ENCODE measurements around the gene SNX15.
"Not testable (repeated sequence)": the region's sequence is repeated elsewhere in the genome, so short reads cannot be mapped to it uniquely, and the experiment has no call there.

Gene SNX15, protein sequence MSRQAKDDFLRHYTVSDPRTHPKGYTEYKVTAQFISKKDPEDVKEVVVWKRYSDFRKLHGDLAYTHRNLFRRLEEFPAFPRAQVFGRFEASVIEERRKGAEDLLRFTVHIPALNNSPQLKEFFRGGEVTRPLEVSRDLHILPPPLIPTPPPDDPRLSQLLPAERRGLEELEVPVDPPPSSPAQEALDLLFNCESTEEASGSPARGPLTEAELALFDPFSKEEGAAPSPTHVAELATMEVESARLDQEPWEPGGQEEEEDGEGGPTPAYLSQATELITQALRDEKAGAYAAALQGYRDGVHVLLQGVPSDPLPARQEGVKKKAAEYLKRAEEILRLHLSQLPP

DNA sequence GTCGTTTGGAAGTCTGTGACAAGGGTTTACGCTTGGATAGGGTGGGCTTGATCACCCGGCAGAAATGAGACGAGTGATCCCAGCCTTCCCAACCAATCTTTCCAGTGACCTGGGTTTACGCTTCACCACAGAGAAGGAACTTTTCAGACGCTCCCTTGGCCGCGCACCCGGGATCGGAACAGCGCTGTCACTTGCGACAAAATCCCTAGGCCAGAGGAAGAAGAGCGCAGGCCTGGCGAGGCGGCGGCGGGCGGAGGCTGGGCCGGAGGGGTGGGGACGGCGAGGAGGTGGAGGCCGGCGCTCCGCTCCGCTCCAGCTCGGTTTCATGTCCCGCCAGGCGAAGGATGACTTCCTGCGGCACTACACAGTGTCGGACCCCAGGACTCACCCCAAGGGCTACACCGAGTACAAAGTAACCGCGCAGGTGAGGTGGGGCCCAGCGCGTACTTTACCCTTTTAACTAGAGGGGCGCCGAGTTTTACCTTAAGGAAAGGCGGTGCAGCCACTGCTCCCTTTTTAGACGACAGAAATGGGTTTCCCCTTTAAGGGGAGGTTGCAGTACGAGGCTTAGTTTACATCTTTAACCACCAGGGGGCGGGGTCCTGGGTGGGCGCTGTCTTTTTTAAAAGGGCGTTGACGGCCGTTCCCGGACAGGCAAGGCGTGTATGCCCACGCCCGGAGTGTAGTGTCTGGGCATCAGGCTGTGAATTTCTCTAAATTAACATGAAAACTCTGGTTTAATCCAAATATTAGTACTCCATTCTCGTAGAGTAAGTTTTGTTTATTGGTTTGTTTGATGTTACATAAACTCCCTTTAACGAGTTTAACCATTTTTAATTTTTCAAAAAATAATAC, at the start of gene SNX15:
SNX15 (plus strand) TSS at position 227 of the 855 bp plus-strand sequence; CDS start at position 326, 99 bp downstream.
- peak; percentile 96 for DNase-seq

DNA sequence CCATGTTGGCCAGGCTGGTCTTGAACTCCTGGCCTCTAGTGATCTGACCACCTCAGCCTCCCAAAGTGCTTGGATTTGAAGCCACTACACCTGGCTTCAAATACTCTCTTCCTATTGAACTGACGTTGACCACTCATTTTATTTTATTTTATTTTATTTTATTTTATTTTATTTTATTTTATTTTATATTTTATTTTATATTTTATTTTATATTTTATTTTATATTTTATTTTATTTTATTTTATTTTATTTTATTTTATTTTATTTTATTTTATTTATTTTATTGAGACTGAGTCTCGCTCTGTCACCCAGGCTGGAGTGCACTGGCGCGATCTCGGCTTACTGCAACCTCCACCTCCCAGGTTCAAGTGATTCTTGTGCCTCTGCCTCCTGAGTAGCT, 43.9 kb upstream of the SNX15 start:
- DNase-seq = not testable (repeated sequence)

DNA sequence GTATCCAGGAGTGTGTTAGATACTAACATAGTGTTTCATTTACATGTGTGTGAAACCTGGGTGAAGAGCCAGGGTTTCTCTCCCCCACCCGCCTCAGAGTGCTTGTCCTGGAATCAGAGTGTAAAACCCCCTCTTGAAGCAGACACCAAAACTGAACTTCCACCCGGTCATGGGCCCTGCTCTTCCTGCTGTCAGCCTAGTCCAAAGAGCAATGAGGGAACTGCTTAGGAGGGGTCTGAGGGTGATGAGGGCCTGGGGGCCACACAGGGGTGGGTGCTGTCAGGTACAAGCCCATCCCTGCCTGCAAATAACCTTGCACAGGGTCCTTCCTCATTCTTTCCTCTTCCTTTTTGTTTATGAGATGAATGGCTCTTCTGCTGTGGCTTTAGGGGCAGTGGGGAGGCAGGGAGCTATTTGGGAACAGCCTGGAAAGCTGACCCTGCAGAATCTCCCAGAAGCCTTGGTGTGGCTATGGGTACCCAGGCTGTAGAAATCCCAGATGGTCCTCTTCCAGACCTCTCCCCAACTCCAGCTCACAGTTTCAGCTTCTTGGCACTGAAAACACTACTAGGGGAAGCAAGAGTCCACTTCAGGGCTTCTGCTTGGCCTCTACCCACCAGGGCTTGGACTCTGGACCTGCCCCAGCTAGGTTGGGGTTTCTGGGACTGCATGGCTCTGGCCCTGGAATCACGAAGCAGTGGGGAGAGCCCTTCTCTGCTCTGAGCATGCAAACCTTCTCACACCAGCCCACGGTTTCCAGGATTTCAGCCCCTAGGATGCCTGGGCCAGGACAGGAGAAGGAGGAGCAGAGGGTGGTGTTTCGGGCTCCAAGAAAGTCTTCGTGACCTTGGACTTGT, 39.0 kb upstream of the SNX15 start:
- no peak for DNase-seq

DNA sequence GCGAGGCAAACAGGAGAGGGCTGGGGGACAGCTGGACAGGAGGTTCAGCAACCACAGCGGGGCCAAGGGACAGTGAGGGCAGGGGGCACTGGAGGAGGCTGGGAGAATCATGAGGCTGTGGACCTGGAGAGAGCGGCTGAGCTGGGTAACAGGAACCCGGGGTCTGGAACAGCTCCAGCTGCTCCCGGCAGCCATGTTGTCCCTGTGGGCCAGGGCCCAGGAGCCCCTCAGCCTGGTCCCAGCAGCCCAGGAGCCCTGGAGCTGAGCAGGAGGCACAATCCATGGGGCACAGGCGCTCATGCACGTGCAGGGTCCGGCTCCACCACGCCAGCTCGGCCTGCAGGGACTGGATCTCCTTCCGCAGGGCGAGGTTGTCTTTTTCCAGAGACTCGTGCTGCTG, 37.8 kb upstream of the SNX15 start:
- no peak for DNase-seq

DNA sequence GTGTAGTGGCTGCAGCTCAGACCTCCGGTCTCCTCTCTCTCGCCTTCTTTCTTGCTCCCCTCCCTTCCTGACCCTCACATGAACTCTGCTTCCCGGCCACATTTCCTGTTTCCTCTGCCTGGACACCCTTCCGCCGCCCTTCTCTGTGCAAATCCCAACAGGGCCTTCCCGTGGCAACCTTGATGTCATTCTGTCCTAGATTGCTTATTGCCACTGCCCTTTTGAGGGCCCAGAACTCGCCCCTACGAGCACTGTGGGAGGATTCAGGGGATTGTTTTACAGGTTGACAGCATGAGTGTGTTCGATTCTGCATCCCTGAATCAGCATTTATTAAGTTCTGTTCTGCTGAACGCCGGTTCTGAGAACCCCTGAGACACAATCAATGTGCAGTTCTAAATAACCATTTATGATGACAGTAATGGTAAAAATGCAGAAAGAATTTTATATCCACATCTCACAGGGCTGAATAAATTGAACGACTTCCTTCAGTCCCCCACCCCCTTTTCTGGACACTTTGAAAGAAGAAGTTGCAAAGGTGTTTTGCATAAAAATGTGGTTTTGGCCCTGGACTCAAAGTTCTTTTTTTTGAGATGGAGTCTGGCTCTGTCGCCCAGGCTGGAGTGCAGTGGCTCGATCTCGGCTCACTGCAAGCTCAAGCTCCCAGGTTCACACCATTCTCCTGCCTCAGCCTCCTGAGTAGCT, 36.9 kb upstream of the SNX15 start:
- DNase-seq = no peak

DNA sequence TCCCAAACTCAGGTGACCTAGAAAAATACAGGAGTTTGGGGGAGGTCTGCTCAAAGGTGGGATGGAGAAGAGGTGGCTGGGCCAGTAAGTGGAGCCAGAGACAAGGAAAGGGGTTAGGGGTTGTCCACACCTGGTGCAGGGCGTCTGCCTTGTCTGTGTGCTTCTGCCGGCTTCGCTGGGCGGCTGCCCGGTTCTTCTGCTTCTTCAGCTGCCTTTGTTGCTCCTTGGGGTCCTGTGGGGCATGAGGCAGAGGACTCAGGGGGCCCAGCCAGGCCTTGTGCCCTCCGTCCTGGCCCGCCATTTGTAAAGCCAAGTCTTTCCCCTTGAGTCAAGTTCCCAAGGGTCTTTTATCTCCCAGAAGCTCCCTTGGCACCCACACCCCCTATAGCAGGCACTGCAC, 32.9 kb upstream of the SNX15 start:
- no peak for DNase-seq

DNA sequence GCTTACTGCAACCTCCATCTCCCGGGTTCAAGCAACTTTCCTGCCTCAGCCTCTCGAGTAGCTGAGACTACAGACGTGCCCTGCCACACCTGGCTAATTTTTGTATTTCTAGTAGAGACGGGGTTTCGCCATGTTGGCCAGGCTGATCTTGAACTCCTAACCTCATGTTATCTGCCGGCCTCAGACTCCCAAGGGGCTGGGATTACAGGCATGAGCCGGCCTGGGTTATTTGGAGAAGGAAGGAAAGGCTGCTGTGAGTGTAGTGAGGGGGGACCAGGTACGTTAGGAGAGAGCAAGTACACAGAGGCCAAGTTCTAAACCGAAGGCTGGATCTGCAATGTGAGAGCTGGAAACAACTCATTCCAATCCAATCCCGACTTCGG, 30.9 kb upstream of the SNX15 start:
- no peak for DNase-seq

DNA sequence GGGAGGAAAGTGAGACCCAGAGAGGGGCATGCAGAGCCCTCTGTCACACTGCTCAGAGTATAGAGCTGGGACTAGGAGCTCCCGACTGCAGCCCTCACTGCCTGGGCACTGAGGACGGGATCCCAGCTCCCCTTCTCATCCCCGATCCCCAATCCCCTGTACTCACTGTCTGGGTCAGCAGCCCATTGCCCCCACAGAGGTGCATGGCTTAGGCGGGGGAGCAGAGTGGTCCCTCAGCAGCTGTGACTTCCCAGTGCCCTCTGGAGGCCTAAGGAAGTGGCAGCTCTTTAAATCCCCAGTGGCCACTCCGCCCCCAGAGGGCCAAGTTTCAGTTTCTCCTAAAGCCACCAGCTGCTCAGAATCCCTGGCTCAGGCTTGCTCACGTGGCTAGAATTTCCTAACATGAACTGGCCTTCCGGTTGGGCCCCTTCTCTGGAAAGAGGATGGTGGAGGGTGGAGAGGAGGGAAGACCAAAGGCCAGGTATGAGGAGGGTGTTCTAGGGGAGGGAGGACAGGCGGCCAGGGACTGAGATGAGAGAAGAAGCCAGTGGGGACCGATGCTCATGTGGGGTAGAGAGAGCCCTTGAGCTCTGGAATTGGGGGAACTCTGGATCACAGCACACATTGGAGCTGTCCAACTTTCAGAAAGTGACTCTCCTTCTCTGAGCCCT, 30.4 kb upstream of the SNX15 start, which contains the start of gene BATF2:
BATF2 (minus strand) TSS at position 262 of the 671 bp plus-strand sequence; CDS start at position 205, 57 bp downstream.
- DNase-seq = no peak

DNA sequence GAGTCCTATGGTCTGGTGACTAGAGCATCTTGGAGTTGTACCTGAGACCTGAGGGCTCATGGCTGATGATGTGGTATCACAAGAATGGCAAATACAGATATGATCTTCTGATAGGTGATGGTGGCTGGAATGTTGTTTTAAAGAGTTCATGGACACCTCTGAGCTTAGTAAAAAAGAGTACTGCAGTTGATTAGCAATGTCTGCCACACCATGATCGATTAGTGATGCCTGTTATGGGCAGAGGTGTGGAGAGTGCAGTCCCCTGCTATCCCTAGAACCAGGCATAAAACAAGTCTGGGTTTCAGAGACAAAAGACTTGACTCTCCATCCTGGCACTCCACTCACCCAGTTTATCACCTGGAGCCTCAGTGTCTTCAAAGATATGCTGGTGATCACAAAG, 29.1 kb upstream of the SNX15 start:
- DNase-seq = no peak

DNA sequence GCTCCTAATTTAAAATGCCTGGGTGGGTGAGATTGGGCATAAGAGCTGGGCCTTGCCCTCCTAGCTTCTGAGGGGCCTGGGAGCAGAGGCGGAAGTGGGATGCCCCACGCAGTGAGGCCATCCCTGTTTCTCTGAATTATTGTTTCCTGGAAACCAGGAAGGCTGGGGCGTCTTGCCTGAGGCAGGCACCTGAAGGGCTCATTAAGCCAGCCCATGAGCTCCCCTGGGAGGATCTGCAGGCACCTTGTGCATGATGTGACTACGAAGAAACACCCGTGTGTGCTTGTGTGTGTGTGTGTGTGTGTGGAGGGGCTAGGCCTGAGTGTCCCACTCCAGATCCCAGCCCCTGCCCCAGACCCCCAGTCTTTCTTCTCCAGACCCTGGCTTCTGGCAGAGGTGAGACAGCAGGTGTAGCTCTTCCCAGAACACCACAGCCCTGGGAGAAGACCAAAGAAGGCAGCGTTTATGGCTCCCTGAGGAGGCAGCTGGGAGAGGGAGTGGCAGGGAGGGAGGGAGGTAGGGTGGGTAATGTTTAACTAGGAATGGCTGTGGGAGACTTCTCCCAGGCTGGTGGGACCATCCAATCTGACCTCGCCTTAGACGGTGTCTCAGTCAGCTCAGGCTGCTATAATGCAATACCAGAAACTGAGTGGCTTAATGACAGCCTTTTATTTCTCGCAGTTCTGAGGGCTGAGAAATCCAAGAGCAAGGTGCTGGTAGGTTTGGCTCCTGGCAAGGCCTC, 28.4 kb upstream of the SNX15 start:
- peak; percentile 25 for DNase-seq

DNA sequence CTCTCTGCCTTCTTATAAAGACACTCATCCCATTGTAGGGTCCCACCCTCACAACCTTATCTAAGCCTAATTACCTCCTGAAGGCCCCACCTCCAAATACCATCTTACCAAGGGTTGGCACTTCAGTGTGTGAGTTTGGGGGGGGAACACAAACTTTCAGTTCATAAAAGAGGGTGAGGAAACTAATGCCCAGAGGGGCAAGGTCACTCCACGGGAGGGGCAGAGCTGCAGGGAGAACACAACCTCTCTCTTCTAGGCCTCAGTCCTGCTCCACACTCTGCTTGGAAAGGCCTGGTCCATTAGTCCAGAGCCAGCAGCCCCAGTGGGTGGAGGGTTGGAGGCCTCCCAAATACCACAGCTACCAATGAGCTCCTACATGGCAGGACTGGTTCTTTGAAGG, 27.8 kb upstream of the SNX15 start:
- no peak for DNase-seq

DNA sequence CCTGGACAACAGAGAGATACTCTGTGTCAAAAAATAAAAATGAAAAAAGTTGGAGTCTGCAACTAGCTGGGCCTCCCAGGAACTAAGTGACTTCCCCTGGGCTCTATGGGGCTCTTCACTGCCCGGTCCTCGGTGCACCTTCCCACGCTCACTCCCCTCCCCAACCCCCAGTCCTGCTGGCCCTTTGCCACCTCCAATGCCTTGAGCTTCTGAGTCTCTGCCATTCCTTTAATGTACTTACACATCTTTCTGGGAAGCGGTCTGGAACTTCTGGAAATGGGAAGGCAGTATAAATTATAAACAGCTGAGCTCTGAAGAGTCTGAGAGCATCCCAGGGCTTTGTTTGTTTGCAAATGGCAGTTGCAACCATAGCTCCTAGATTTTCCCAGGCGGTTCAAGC, 24.5 kb upstream of the SNX15 start:
- no peak for DNase-seq

DNA sequence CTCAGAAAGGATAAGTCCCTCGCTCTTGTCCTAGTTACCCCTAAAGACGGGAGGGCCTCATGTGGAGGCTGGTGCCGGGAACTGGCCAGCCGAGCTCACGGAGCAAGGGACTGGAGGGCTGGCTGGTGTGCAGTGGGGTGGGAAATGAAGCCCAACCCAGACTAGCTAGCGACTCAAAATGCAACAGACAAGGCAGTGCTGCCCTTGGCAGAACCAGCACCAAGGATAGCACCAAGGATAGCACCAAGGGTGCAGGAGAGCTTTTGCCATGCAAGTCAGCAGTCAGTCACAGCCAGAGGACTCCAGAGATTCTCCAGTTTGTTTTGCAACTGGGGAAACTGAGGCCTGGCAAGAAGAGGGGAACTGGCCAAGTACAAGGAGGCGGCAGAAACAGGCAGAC, 24.0 kb upstream of the SNX15 start:
- DNase-seq = no peak

DNA sequence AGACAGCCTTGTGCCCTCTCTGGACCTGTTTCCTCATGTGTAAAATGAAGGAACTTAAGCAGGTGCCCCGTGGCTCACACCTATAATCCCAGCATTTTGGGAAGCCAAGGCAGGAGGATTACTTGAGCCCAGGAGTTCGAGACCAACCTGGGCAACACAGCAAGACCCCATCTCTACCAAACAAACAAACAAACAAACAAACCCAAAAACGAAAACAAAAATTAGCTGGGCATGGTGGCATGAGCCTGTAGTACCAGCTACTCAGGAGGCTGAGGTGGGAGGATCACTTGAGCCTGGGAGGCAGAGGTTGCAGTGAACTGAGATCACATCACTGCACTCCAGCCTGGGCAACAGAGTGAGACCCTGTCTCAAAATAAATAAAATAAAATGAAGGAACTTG, 23.3 kb upstream of the SNX15 start:
- not testable (repeated sequence) for DNase-seq

DNA sequence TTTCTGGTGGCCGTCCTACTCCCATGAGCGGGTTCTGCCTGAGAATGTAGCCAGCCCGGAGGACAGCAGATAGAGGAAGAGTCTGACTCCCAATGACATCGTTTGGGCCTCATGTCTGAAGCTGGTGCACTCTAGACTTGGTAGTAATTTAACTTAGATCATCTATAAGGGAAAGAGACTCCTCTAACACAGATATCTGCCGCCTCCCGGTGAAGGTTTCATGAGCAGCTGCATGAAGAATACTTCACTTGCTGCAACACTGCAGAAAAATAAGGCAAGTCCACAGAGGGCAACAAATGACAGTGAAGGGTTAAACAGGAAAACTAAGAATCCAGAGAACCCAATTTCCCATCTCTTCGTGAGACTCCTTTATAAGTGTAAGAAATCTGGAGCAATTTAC, 19.2 kb upstream of the SNX15 start:
- DNase-seq = no peak

DNA sequence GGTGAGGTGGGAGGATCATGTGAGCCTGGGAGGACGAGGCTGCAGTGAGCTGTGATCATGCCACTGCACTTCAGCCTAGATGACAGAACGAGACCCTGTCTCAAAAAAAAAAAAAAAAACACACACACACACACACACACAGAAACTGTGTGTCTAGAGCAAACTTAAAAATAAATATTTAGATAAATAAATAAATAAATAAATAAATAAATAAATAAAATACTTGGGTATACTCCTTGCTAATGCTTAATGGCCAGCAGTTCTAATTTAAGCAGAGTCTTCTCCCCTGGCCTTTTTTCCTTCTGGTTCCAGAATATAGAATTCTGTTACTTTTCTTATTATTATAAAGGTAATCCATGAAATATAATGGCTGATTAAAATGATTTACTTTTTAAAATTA, 18.4 kb upstream of the SNX15 start:
- no peak for DNase-seq

DNA sequence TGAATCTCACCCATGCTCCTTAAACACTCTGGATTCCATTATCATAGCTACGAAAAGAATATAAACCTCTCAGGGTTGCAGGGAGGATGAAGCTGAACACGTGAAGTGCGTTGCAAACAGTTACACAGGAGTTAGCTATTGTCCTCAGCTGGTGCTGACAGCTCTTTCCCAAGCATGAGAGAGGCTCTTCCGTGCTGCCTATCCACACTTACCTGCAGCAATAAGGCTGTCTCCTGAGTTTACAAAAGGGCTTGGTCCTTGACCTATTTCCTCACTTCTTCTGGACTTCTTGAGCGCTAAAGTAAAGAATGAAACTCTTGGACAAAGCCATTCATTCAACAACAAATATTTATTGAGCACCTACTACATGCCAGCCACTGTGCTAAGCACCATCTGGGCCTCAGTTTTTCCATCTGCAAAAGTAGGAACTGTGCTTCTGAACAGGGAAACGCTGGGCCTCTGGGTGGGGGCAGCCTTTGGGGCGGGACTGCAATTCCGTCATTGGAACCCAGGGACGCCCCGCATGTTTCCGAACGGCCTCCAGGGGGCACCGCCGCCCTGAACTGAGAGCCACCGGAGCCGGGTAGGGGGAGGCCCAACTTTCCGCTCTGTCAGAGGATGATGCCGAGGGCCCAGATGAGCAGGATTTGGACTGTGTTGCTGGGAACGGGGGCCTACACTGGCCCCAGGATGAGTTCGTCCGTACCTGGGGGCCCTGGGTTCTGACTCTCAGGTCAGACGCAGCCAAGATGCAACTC, 13.9 kb upstream of the SNX15 start:
- peak; percentile 89 for DNase-seq

DNA sequence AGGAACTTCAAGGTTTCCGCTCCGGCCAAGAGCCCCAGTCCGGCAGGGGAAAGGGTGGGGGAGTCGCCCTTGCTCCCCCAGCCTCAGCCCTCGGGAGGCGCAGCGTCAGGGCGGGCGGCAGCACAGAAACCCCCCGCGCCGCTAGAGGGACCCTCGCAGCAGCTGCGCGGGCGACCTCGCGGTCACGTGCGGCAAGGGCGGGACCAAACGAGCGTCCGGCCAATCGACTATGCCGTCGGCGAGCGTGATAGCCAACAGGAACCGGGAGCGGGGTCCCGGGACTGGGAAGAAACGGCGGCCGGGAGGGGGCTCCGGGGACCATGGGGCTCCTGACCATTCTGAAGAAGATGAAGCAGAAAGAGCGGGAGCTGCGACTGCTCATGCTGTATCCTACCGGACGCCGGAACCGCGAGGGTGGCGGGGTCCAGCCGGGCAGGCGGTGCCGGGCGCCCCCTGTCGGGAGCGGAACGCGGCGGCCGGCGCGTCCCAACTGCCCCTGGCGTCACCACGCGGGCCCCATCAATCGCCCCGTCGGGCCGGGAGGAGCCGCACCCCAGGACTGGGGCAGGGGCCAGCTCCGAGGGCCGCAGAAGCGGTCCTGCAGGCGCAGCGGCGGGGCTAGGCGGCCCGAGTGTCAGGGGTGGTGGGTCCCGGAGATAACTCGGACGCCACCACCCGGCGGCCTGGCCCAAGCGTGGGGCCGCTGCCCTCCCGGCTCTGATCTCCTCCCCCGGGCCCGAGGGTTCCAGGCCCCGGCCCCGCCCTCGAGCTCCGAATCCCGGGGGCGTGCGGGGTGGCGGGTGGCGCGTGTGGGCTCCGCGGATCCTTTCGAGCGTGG, 13.1 kb upstream of the SNX15 start, which contains the start of gene ARL2:
ARL2 (plus strand) TSS at position 273 of the 838 bp plus-strand sequence; CDS start at position 321, 48 bp downstream.
- peak; percentile 93 for DNase-seq

DNA sequence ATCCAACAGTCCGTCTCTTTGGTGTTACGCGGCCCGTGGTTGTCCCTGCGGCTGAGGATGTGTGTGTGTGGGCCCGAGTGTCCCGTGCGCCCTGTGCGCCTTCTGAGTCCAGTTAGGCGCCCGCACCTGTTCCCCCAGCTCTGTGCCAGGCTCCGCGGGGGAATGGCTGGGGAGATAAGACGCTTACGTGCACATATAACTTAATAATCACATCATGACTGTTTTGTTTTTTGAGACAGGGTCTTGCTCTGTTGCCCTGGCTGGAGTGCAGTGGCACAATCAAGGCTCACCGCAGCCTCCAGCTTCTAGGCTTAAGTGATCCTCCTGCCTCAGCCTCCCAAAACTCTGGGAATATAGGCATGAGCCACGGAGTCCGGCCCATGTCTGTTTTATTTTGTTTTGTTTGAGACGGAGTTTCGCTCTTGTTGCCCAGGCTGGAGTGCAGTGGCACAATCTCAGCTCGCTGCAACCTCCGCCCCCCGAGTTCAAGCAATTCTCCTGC, 12.5 kb upstream of the SNX15 start:
- no peak for DNase-seq
